Activated CD8-positive, alpha-beta memory T cell treated with anti-CD3 and anti-CD28 coated beads for 4 hours (primary cell): ENCODE data around the gene LSM2.
"Not testable (repeated sequence)": the region's sequence is repeated elsewhere in the genome, so short reads cannot be mapped to it uniquely, and the experiment has no call there.

Source experiments
- DNase-seq, 2 donors: peaks; one replicate each; pipeline ENCODE4 v3.0.0-alpha.2; 2020; ENCODE audit warnings: low read depth in 2 of 2

Gene LSM2

GRCh38 chr6:31827286-31828079 is 20.7 kb upstream of the LSM2 start, which contains the start of gene HSPA1B:
HSPA1B (plus strand) TSS chr6:31827738; CDS start chr6:31827951, 213 bp downstream.
- DNase-seq = peak; percentile 78 to 83

GRCh38 chr6:31826793-31827285 is 20.1 kb upstream of the LSM2 start:
- DNase-seq = no peak

DNA sequence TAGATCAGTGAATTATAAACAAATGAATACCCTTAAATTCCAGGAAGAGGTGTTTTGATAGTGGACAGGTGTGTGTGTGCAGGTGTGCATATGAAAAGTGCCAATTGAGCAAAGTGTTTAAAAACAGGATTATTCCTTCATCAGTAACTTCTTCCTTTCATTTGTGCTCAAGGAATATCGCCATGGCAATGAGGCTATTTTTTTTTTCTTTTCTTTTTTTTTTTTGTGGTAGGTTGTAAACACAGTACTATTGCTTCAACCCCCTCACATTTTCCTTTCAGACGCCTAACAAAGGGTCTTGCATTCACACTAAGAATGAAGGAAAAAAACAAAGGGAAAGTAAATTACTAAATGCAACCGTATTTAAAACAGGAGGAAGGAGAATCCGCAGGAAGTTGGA is 18.8 kb upstream of the LSM2 start:
- no peak for DNase-seq

DNA sequence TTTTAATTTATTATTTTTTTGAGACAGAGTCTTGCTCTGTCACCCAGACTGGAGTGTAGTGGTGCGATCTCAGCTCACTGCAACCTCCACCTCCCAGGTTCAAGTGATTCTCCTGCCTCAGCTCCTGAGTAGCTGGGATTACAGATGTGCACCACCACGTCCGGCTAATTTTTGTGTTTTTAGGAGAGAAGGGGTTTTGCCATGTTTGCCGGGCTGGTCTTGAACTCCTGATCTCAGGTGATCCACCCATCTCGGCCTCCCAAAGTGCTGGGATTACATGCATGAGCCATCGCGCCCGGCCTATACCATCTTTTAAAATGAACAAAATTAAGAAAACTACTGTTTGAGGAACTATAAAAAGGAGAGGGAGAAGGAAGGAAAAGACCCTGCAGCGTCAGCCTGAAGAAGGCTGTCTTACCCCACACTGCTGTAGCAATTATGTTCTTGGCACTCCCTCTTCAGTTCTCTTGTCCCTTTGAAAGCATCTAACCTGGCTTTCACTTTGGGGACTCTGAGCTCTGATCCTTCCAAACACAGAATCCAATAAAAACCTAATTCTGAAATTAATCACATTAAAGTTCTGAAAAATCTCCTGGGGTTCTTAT is 16.9 kb upstream of the LSM2 start:
- DNase-seq = not testable (repeated sequence)

DNA sequence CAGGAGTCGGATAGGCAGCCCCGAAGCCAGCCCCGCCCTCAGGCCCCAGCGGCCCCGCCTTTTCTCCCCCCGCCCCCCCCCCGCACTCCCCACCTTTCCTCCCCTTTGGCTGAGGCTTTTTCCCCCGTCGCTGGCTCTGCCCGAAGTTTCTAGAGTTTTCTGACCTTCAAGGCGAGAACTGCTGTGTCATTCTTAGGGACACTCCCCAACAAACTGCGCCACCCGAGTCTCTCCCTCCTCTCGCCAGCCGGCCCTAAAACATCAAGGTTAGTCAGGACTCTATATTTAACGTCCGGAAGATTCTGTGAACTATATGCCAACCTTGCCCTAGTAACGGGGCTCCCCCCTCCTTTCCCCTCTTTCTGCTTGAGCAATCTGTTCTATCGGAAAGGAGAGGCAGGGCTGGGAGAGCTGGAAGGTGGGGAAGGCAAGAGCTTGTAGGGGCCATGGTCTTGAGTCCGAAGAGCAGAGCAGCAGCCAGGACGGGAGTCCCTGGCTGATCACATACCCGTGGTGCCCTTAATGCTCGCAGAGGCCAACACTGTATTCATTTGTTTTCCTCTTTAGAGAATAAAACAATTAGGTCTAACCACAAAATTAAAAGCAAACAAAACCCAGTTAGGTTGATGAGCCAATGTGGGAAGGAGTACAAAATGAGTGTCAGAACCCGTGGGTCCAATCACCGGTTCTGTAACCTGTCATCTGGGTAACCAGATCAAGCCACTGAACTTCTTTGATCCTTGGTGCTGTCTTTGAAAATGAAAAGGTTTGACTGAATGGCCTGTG is 15.5 kb upstream of the LSM2 start:
- peak; percentile 38 to 47 for DNase-seq

GRCh38 chr6:31821301-31822035 is 14.7 kb upstream of the LSM2 start:
- DNase-seq = no peak

DNA sequence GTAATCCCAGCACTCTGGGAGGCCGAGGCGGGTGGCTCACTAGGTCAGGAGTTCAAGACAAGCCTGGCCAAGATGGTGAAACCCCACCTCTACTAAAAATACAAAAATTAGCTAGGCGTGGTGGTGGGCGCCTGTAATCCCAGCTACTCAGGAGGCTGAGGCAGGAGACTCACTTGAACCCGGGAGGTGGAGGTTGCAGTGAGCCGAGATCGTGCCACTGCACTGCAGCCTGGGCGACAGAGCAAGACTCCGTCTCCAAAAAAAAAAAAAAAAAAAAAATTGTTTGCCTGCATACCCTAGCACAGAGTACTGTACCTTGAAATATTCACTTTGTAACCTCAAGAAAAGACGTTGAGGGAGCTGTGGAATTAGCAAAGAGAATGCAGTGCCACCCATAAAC is 13.6 kb upstream of the LSM2 start:
- not testable (repeated sequence) for DNase-seq

- no peak for DNase-seq
Observed at GRCh38 chr6:31819871-31820299, 13.1 kb upstream of the LSM2 start.

- DNase-seq = not testable (repeated sequence)
Observed at GRCh38 chr6:31817929-31818511, 11.3 kb upstream of the LSM2 start.

DNA sequence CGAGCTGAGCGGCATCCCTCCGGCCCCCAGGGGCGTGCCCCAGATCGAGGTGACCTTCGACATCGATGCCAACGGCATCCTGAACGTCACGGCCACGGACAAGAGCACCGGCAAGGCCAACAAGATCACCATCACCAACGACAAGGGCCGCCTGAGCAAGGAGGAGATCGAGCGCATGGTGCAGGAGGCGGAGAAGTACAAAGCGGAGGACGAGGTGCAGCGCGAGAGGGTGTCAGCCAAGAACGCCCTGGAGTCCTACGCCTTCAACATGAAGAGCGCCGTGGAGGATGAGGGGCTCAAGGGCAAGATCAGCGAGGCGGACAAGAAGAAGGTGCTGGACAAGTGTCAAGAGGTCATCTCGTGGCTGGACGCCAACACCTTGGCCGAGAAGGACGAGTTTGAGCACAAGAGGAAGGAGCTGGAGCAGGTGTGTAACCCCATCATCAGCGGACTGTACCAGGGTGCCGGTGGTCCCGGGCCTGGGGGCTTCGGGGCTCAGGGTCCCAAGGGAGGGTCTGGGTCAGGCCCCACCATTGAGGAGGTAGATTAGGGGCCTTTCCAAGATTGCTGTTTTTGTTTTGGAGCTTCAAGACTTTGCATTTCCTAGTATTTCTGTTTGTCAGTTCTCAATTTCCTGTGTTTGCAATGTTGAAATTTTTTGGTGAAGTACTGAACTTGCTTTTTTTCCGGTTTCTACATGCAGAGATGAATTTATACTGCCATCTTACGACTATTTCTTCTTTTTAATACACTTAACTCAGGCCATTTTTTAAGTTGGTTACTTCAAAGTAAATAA is 10.6 kb upstream of the LSM2 start:
- DNase-seq = not testable (repeated sequence)

- peak; percentile 49 for DNase-seq
Observed at GRCh38 chr6:31815025-31815838, 8.5 kb upstream of the LSM2 start, which contains the start of the genes HSPA1A and HSPA1L. HSPA1A (plus strand) TSS chr6:31815543; CDS start chr6:31815757, 214 bp downstream. HSPA1L (minus strand) TSS chr6:31815283; CDS start chr6:31811972, 3,311 bp downstream.

- DNase-seq = peak in 1 of 2 donors; percentile 55
Observed at GRCh38 chr6:31814677-31815024, 7.9 kb upstream of the LSM2 start.

GRCh38 chr6:31813465-31813849 is 6.7 kb upstream of the LSM2 start:
- no peak for DNase-seq

DNA sequence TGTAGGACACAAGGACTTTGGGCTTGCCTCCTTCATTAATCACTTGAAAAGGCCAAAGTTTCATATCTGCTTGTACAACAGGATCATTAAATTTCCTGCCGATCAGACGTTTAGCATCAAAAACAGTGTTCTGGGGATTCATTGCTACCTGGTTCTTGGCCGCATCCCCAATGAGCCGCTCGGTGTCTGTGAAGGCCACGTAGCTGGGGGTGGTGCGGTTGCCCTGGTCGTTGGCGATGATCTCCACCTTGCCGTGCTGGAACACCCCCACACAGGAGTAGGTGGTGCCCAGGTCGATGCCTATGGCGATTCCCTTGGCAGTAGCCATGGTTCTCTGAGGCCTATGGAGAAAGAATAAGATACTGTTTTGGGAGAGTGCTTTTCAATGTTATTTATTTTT is 4.9 kb upstream of the LSM2 start:
- DNase-seq = no peak

GRCh38 chr6:31808599-31808998 is 1.8 kb upstream of the LSM2 start:
- not testable (repeated sequence) for DNase-seq

DNA sequence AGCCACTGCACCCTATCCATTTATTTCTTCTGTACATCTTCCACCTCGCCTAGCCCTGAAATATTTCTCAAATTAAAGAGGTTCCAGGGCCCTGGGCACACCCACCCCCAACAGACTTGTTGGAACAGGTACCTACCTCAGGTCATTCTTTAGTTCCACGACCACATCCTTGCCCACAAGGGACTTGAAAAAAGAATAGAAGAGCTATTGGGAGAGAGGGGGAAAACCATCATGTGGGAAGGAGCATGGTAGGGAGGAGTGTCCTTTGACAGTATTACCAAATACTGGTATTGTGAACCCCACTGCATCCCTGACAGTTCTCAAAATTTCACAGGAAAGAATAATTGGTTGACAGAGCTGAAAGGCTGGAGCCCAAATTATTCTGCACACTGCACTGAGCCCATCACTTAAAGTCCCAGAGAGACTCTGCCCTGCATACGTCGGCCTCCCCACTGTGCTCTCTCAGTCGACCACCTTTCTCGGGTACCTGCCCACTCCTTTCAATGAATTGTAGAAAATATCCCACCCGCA is 762 bp downstream of the LSM2 start:
- no peak for DNase-seq

GRCh38 chr6:31801031-31801927 is 5.5 kb downstream of the LSM2 start:
- DNase-seq = not testable (repeated sequence)

DNA sequence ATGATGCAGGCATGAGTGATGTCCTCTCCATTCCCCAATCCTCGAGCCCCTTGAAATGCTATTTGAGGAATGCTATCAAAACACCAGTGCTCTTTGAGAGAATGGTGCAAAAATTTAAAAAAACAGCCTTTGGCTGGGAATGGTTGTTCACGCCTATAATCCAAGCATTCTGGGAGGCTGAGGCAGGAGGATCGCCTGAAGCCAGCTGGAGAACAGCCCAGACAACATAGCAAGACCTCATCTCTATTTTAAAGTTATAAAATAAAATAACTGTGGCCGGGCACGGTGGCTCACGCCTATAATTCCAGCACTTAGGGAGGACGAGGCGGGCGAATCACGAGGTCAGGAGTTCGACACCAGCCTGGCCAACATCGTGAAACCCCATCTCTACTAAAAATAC is 7.0 kb downstream of the LSM2 start:
- no peak for DNase-seq
